Loucy (cell line): ENCODE data around the gene PHF21B.

Source experiments
- H2AFZ ChIP-seq: fragments of 200-600 bp; sonication (generic); 2 replicates; pipeline ENCODE4 v1.6.0; 2016; ENCODE audit warnings: antibody characterized with exemption, mild to moderate bottlenecking, low read length, moderate library complexity
- H3F3A ChIP-seq: fragments of 200-600 bp; 2 replicates; pipeline ENCODE4 v1.6.0; 2016; ENCODE audit warnings: antibody characterized with exemption, low read depth, mild to moderate bottlenecking
- H3K27me3 ChIP-seq: fragments of 200-600 bp; sonication (generic); 2 replicates; pipeline ENCODE4 v1.6.1; 2014; ENCODE audit warnings: low read length, mild to moderate bottlenecking; ENCODE audit not compliant: insufficient read depth, poor library complexity, severe bottlenecking
- H3K36me3 ChIP-seq: fragments of 200-600 bp; sonication (generic); 2 replicates; pipeline ENCODE4 v1.6.1; 2016; ENCODE audit warnings: low read length; ENCODE audit not compliant: insufficient read depth
- H3K4me1 ChIP-seq: fragments of 200-600 bp; sonication (generic); 2 replicates; pipeline ENCODE4 v1.5.1; 2014; ENCODE audit warnings: low read length, mild to moderate bottlenecking; ENCODE audit not compliant: insufficient read depth, poor library complexity, severe bottlenecking
- H3K4me2 ChIP-seq: fragments of 200-600 bp; sonication (generic); 2 replicates; pipeline ENCODE4 v1.6.0; 2014; ENCODE audit warnings: antibody characterized with exemption, low read length, low read depth, mild to moderate bottlenecking; ENCODE audit not compliant: poor library complexity, severe bottlenecking
- H3K4me3 ChIP-seq: fragments of 200-600 bp; sonication (generic); 2 replicates; pipeline ENCODE4 v1.5.1; 2014; ENCODE audit warnings: low read length, mild to moderate bottlenecking, mixed read lengths; ENCODE audit not compliant: poor library complexity, severe bottlenecking
- H3K79me2 ChIP-seq: fragments of 200-600 bp; sonication (generic); 2 replicates; pipeline ENCODE4 v1.6.1; 2014; ENCODE audit warnings: low read length; ENCODE audit not compliant: insufficient read depth
- H3K9ac ChIP-seq: fragments of 200-600 bp; sonication (generic); 2 replicates; pipeline ENCODE4 v1.6.0; 2014; ENCODE audit warnings: mild to moderate bottlenecking, low read depth, low read length, moderate library complexity; ENCODE audit not compliant: poor library complexity, severe bottlenecking
- H3K9me2 ChIP-seq: fragments of 200-600 bp; sonication (generic); replicated peaks from 2 replicates; pipeline ENCODE4 v1.6.1; 2016; ENCODE audit warnings: low read depth, low read length, mixed read lengths
- H3K9me3 ChIP-seq: fragments of 200-600 bp; sonication (generic); 2 replicates; pipeline ENCODE4 v1.6.1; 2014; ENCODE audit warnings: mild to moderate bottlenecking, antibody characterized with exemption, low read length, low read depth; ENCODE audit not compliant: insufficient read depth
- H4K20me1 ChIP-seq: fragments of 200-600 bp; sonication (generic); 2 replicates; pipeline ENCODE4 v1.6.0; 2014; ENCODE audit warnings: antibody characterized with exemption, low read length, mild to moderate bottlenecking; ENCODE audit not compliant: insufficient read depth, poor library complexity, severe bottlenecking
- CTCF ChIP-seq: fragments of 200-600 bp; sonication (generic); conservative IDR thresholded peaks from 2 replicates; pipeline ENCODE4 v1.5.1; 2014; ENCODE audit warnings: mild to moderate bottlenecking, antibody characterized with exemption, low read length
- EZH2phosphoT487 ChIP-seq: fragments of 200-600 bp; IDR thresholded peaks from 2 replicates; pipeline ENCODE4 v1.6.1; 2018; ENCODE audit warnings: antibody characterized with exemption, mild to moderate bottlenecking, moderate library complexity, borderline replicate concordance

PHF21B gene

GRCh38 chr22:44884968-44885805 is 124.6 kb downstream of the PHF21B start:
- no peak overlapping the region for H3K9ac ChIP-seq
- no peak overlapping the region for H3K4me2 ChIP-seq
- no peaks in the 10 kb centered on the region for H3F3A ChIP-seq
- H3K4me3 ChIP-seq: no peak overlapping the region
- H3K79me2 ChIP-seq: no peaks in the 10 kb centered on the region
- TF ChIP-seq CTCF: no peak
- TF ChIP-seq EZH2phosphoT487: no peak
- no peaks in the 10 kb centered on the region for H3K9me2 ChIP-seq
- H3K9me3 ChIP-seq: no peaks in the 10 kb centered on the region
- no peaks in the 10 kb centered on the region for H4K20me1 ChIP-seq
- no peaks in the 10 kb centered on the region for H3K27me3 ChIP-seq
- H2AFZ ChIP-seq: no peak overlapping the region
- no peaks in the 10 kb centered on the region for H3K36me3 ChIP-seq
- no peaks in the 10 kb centered on the region for H3K4me1 ChIP-seq

DNA sequence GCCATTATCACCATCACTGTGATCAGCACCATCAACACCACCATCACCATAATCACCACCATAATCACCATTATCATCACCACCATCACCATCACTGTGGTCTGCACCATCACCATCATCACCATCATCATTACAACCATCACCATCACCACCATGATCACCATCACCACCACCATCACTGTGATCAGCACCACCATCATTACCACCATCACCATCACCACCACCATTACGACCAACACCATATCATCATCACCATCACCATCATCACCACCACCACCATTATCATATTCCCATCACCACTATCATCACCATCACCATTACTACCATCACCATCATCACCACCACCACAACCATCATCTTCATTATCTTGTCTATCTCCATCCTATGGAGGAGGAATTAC is 125.2 kb downstream of the PHF21B start:
- Histone ChIP-seq H3K4me1 (no peaks in the 10 kb centered on the region), H3K4me3 (no peak overlapping the region), H4K20me1 (no peaks in the 10 kb centered on the region), H3F3A (no peaks in the 10 kb centered on the region), H3K9me2 (no peaks in the 10 kb centered on the region), H2AFZ (no peak overlapping the region), H3K79me2 (no peaks in the 10 kb centered on the region), H3K36me3 (no peaks in the 10 kb centered on the region), H3K9me3 (no peaks in the 10 kb centered on the region), H3K4me2 (no peak overlapping the region), H3K9ac (no peak overlapping the region), H3K27me3 (no peaks in the 10 kb centered on the region)
- no peak for TF ChIP-seq CTCF
- no peak for TF ChIP-seq EZH2phosphoT487

DNA sequence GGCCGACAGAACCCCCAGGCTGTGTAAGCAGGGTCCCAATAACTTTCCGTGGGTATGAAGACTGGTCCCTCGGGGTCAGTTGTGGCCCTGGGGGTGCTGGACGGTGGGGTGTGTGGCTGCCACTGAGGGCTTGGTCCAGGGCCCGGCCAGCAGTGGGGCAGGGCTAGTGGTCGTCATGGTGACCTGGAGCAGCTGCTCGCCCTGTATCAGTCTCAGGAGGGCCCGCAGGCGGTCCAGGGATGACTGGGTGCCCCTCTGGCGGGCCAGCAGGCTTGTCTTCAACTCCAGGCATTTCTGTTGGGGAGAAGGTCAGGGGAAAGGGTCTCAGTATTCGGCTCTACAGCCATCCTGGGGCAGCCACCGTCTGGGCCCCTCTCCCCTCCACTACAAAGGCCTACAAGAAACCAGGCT is 126.8 kb downstream of the PHF21B start:
- H3K4me1 ChIP-seq: no peaks in the 10 kb centered on the region
- TF ChIP-seq EZH2phosphoT487: no peak
- TF ChIP-seq CTCF: no peak
- H3K4me3 ChIP-seq: no peak overlapping the region
- H3K9ac ChIP-seq: no peak overlapping the region
- no peaks in the 10 kb centered on the region for H3K9me2 ChIP-seq
- no peaks in the 10 kb centered on the region for H3K27me3 ChIP-seq
- H4K20me1 ChIP-seq: no peaks in the 10 kb centered on the region
- no peaks in the 10 kb centered on the region for H3F3A ChIP-seq
- H3K4me2 ChIP-seq: no peak overlapping the region
- no peaks in the 10 kb centered on the region for H3K9me3 ChIP-seq
- no peak overlapping the region for H2AFZ ChIP-seq
- H3K79me2 ChIP-seq: no peaks in the 10 kb centered on the region
- no peaks in the 10 kb centered on the region for H3K36me3 ChIP-seq
